Ectodermal cell (in vitro differentiated cells): ENCODE data around the gene HSPA12A.

Experiments
- H3K27ac ChIP-seq: 2 replicates; pipeline ENCODE4 v1.7.0; 2013; ENCODE audit warnings: mild to moderate bottlenecking, low read depth, low read length; ENCODE audit not compliant: insufficient read depth, poor library complexity, severe bottlenecking
- H3K27me3 ChIP-seq: 2 replicates; pipeline ENCODE4 v1.7.0; 2013; ENCODE audit warnings: mild to moderate bottlenecking, low read length; ENCODE audit not compliant: insufficient read depth, control insufficient read depth, poor library complexity, severe bottlenecking
- H3K36me3 ChIP-seq: one replicate; pipeline ENCODE4 v1.7.0; 2013; ENCODE audit warnings: low read length; ENCODE audit not compliant: control insufficient read depth, insufficient read depth
- H3K4me1 ChIP-seq: one replicate; pipeline ENCODE4 v1.7.0; 2013; ENCODE audit warnings: low read length; ENCODE audit not compliant: control insufficient read depth, insufficient read depth
- H3K4me3 ChIP-seq: 2 replicates; pipeline ENCODE4 v1.7.0; 2013; ENCODE audit warnings: low read depth, low read length, control low read depth; ENCODE audit not compliant: insufficient read depth
- H3K9me3 ChIP-seq: 2 replicates; pipeline ENCODE4 v1.7.0; 2013; ENCODE audit warnings: mild to moderate bottlenecking, low read length, moderate library complexity; ENCODE audit not compliant: control insufficient read depth
- WGBS, 2 experiments: methylation state at CpG; one replicate each; pipeline ENCODE4 v1.1.7; 2013; ENCODE audit warnings: missing lambda C conversion rate in 2 of 2; 5-methylcytosine and 5-hydroxymethylcytosine counted together

Gene HSPA12A

GRCh38 chr10:116729243-116729642, 13.1 kb downstream of the HSPA12A start:
- no peaks in the 10 kb centered on the region for H3K36me3 ChIP-seq
- 89 to 90% methylated on average over 7 of the region's 7 CpGs for WGBS, 2 experiments
- H3K4me3 ChIP-seq, result no peak overlapping the region
- H3K27ac ChIP-seq, result no peak overlapping the region
- H3K27me3 ChIP-seq, result no peaks in the 10 kb centered on the region
- no peaks in the 10 kb centered on the region for H3K9me3 ChIP-seq
- no peaks in the 10 kb centered on the region for H3K4me1 ChIP-seq

- no peak overlapping the region for H3K27ac ChIP-seq
- no peak overlapping the region for H3K4me3 ChIP-seq
- H3K9me3 ChIP-seq, result no peaks in the 10 kb centered on the region
- no peaks in the 10 kb centered on the region for H3K27me3 ChIP-seq
- no peaks in the 10 kb centered on the region for H3K4me1 ChIP-seq
- H3K36me3 ChIP-seq, result no peaks in the 10 kb centered on the region
- WGBS, 2 experiments, result 76 to 77% methylated on average over 5 of the region's 5 CpGs
Measured at GRCh38 chr10:116728526-116729096, 13.8 kb downstream of the HSPA12A start.

- Histone ChIP-seq H3K9me3 (no peaks in the 10 kb centered on the region), H3K27me3 (peaks cover 3% of the 10 kb centered on the region), H3K36me3 (no peaks in the 10 kb centered on the region), H3K27ac (no peak overlapping the region), H3K4me1 (peaks cover 3% of the 10 kb centered on the region), H3K4me3 (no peak overlapping the region)
- WGBS, 2 experiments, result 93% methylated on average over 15 of the region's 15 CpGs
Measured at GRCh38 chr10:116723428-116724281, 18.7 kb downstream of the HSPA12A start.

- WGBS, 2 experiments, result 90 to 92% methylated on average over 6 of the region's 6 CpGs
- peaks cover 3% of the 10 kb centered on the region for H3K27me3 ChIP-seq
- H3K36me3 ChIP-seq, result no peaks in the 10 kb centered on the region
- H3K4me1 ChIP-seq, result peaks cover 3% of the 10 kb centered on the region
- H3K4me3 ChIP-seq, result no peak overlapping the region
- H3K9me3 ChIP-seq, result no peaks in the 10 kb centered on the region
- no peak overlapping the region for H3K27ac ChIP-seq
Measured at GRCh38 chr10:116722736-116723427, 19.5 kb downstream of the HSPA12A start.

GRCh38 chr10:116721547-116722392, 20.6 kb downstream of the HSPA12A start:
- Histone ChIP-seq H3K27me3 (peaks cover 3% of the 10 kb centered on the region), H3K9me3 (no peaks in the 10 kb centered on the region), H3K36me3 (no peaks in the 10 kb centered on the region), H3K4me1 (peaks cover 3% of the 10 kb centered on the region), H3K27ac (no peak overlapping the region), H3K4me3 (no peak overlapping the region)
- WGBS, 2 experiments, result 70 to 73% methylated on average over 20 of the region's 20 CpGs

GRCh38 chr10:116720668-116721546, 21.5 kb downstream of the HSPA12A start:
- Histone ChIP-seq H3K36me3 (no peaks in the 10 kb centered on the region), H3K27me3 (peaks cover 3% of the 10 kb centered on the region), H3K4me3 (no peak overlapping the region), H3K4me1 (peaks cover 3% of the 10 kb centered on the region), H3K9me3 (no peaks in the 10 kb centered on the region), H3K27ac (no peak overlapping the region)
- 62 to 69% methylated on average over 7 of the region's 7 CpGs for WGBS, 2 experiments

GRCh38 chr10:116720241-116720643, 22.1 kb downstream of the HSPA12A start:
- Histone ChIP-seq H3K27me3 (peaks cover 3% of the 10 kb centered on the region), H3K36me3 (no peaks in the 10 kb centered on the region), H3K4me3 (no peak overlapping the region), H3K4me1 (peaks cover 3% of the 10 kb centered on the region), H3K27ac (no peak overlapping the region), H3K9me3 (no peaks in the 10 kb centered on the region)
- 72 to 75% methylated on average over 7 of the region's 7 CpGs for WGBS, 2 experiments

GRCh38 chr10:116719804-116720203, 22.6 kb downstream of the HSPA12A start:
- H3K4me3 ChIP-seq, result no peak overlapping the region
- no peaks in the 10 kb centered on the region for H3K9me3 ChIP-seq
- peaks cover 3% of the 10 kb centered on the region for H3K4me1 ChIP-seq
- peaks cover 3% of the 10 kb centered on the region for H3K27me3 ChIP-seq
- no peak overlapping the region for H3K27ac ChIP-seq
- H3K36me3 ChIP-seq, result no peaks in the 10 kb centered on the region
- 80 to 87% methylated on average over 1 of the region's 1 CpG for WGBS, 2 experiments

- 94 to 100% methylated on average over 1 to 2 of the region's 2 CpGs for WGBS, 2 experiments
- Histone ChIP-seq H3K36me3 (no peaks in the 10 kb centered on the region), H3K9me3 (no peaks in the 10 kb centered on the region), H3K4me3 (no peak overlapping the region), H3K4me1 (peaks cover 3% of the 10 kb centered on the region), H3K27me3 (peaks cover 3% of the 10 kb centered on the region), H3K27ac (no peak overlapping the region)
Measured at GRCh38 chr10:116718058-116718457, 24.3 kb downstream of the HSPA12A start.
